Sigmoid colon (tissue), 4 donors: Measurements from ENCODE around the gene ZC2HC1B.

Source experiments
- EP300 ChIP-seq, 4 donors: sonication (generic); formaldehyde crosslinking; IDR thresholded peaks; one replicate each; pipeline ENCODE4 v1.6.1; 2017; ENCODE audit warnings: antibody characterized with exemption in 4 of 4
- POLR2A ChIP-seq, 2 donors: fragments of 450-650 bp; IDR thresholded peaks; one replicate each; pipeline ENCODE4 v1.6.1; 2016; ENCODE audit warnings: antibody characterized with exemption in 2 of 2, mild to moderate bottlenecking in 2 of 2, moderate library complexity in 2 of 2
- POLR2AphosphoS5 ChIP-seq, 4 donors: sonication (generic); formaldehyde crosslinking; IDR thresholded peaks; one replicate each; pipeline ENCODE4 v1.6.1; 2017; ENCODE audit warnings: antibody characterized with exemption in 4 of 4
- TF ChIP-seq, protein P1 (sequence below), 4 experiments: fragments of 450-650 bp in 3 of 4; fragments of 200-600 bp in 1 of 4; IDR thresholded peaks; one replicate each; pipeline ENCODE4 v1.5.1; 2016 to 2019; ENCODE audit warnings: antibody characterized with exemption in 4 of 4, mild to moderate bottlenecking in 3 of 4, moderate library complexity in 2 of 4

DNA sequence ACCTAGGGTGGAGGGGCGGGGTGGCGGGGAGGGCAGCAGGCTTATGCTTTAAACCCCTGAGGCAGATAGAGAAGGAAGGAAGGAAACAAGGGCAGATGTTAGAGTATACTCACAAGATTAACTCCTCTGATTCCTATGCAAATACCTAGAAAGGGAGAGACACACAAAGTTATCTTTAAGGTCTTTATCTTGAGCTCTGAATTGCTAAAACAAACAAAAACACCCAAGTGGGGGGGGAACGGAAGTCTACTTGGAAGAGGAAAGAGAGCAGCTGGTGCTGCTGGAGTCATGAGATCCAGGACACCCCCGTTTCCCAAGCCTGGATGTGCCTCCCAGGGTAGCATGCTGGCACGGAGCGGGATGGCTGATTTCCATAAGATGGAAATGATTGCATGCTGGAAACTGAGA is 100.4 kb downstream of the ZC2HC1B start:
- TF ChIP-seq POLR2A (IDR thresholded peaks at IDR 0.05) (no peak), EP300 (IDR thresholded peaks at IDR 0.05) (no peak), POLR2AphosphoS5 (IDR thresholded peaks at IDR 0.05) (no peak)
- TF ChIP-seq, protein P1, sequence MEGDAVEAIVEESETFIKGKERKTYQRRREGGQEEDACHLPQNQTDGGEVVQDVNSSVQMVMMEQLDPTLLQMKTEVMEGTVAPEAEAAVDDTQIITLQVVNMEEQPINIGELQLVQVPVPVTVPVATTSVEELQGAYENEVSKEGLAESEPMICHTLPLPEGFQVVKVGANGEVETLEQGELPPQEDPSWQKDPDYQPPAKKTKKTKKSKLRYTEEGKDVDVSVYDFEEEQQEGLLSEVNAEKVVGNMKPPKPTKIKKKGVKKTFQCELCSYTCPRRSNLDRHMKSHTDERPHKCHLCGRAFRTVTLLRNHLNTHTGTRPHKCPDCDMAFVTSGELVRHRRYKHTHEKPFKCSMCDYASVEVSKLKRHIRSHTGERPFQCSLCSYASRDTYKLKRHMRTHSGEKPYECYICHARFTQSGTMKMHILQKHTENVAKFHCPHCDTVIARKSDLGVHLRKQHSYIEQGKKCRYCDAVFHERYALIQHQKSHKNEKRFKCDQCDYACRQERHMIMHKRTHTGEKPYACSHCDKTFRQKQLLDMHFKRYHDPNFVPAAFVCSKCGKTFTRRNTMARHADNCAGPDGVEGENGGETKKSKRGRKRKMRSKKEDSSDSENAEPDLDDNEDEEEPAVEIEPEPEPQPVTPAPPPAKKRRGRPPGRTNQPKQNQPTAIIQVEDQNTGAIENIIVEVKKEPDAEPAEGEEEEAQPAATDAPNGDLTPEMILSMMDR (IDR thresholded peaks at IDR 0.05), result no peak
